H1 (cell line): ENCODE measurements around the gene FAT1. TPM values are rescaled to one million over a fixed set of nuclear protein-coding genes. Genes with fewer than 3 reads are reported as not detected.

ENCODE experiments used
- CTCF ChIA-PET: fragments of 300-600 bp; sonication (Branson Sonifier 250); formaldehyde crosslinking; loops from one replicate; lab custom pipeline; 2021; ENCODE audit not compliant: partially characterized antibody; lab: Charles Lee
- POLR2A ChIA-PET: fragments of 300-600 bp; sonication (Branson Sonifier 250); formaldehyde crosslinking; loops from one replicate; lab custom pipeline; 2021; ENCODE audit warnings: inconsistent platforms; ENCODE audit not compliant: partially characterized antibody; lab: Charles Lee
- DNase-seq, 2 experiments: peaks; one replicate each; pipeline versions ENCODE4 v3.0.0 to v3.0.0-alpha.2; 2010 to 2022; ENCODE audit warnings: low spot score in 2 of 2, low read depth in 1 of 2, mixed read lengths in 1 of 2
- FAIRE-seq: peaks from 2 replicates; lab custom pipeline; 2011; peaks lifted over from hg19 to GRCh38; lab: Jason Lieb, UNC
- H2AFZ ChIP-seq: 2 replicates; pipeline ENCODE4 v1.8.1; 2012; ENCODE audit warnings: low read length, inconsistent platforms
- H2AK5ac ChIP-seq: 2 replicates; pipeline ENCODE4 v1.6.1; 2013; ENCODE audit warnings: low read depth, low read length
- H2BK120ac ChIP-seq: replicated peaks from 2 replicates; pipeline ENCODE3; 2013; ENCODE audit warnings: low read depth, low read length, inconsistent platforms
- H2BK12ac ChIP-seq: 2 replicates; pipeline ENCODE4 v1.6.1; 2013; ENCODE audit warnings: low read depth, low read length
- H2BK15ac ChIP-seq: 2 replicates; pipeline ENCODE4 v1.6.1; 2013; ENCODE audit warnings: low read length
- H2BK20ac ChIP-seq: 2 replicates; pipeline ENCODE4 v1.6.1; 2013; ENCODE audit warnings: low read length
- H2BK5ac ChIP-seq: 2 replicates; pipeline ENCODE4 v1.6.1; 2013; ENCODE audit warnings: low read depth, low read length
- H3K14ac ChIP-seq: 2 replicates; pipeline ENCODE4 v1.6.1; 2013; ENCODE audit warnings: inconsistent platforms; ENCODE audit not compliant: insufficient read length
- H3K18ac ChIP-seq: 2 replicates; pipeline ENCODE4 v1.6.1; 2013; ENCODE audit warnings: low read length; ENCODE audit errors: extremely low read depth
- H3K23ac ChIP-seq: 2 replicates; pipeline ENCODE4 v1.6.1; 2013; ENCODE audit warnings: inconsistent platforms; ENCODE audit not compliant: insufficient read length
- H3K23me2 ChIP-seq: 2 replicates; pipeline ENCODE4 v1.6.1; 2013; ENCODE audit warnings: low read depth, low read length
- H3K27ac ChIP-seq: 2 replicates; pipeline ENCODE4 v1.6.1; 2011; ENCODE audit warnings: low read depth, low read length, inconsistent platforms
- H3K27me3 ChIP-seq, 4 experiments: replicated peaks in 1 of 4; 1 replicate in 1 of 4; 2 replicates in 3 of 4; pipeline versions ENCODE4 v1.6.1 to v1.8.1; 2011 to 2013; ENCODE audit warnings: low read length in 3 of 4, mild to moderate bottlenecking in 3 of 4, inconsistent platforms in 2 of 4, mixed read lengths in 2 of 4, moderate library complexity in 1 of 4; ENCODE audit not compliant: control insufficient read depth in 3 of 4, insufficient read depth in 3 of 4; ENCODE audit errors: extremely low read depth in 1 of 4
- H3K36me3 ChIP-seq, 4 experiments: 2 replicates each; pipeline versions ENCODE4 v1.6.1 to v1.8.1; 2011 to 2013; ENCODE audit warnings: mild to moderate bottlenecking in 4 of 4, low read length in 3 of 4, moderate library complexity in 2 of 4, control low read depth in 1 of 4, inconsistent platforms in 1 of 4; ENCODE audit not compliant: insufficient read depth in 4 of 4, control insufficient read depth in 2 of 4
- H3K4ac ChIP-seq: replicated peaks from 2 replicates; pipeline ENCODE3; 2013; ENCODE audit warnings: low read length, low read depth, mixed read lengths, inconsistent platforms; ENCODE audit not compliant: insufficient read length
- H3K4me1 ChIP-seq, 4 experiments: replicated peaks in 1 of 4; 1 replicate in 1 of 4; 2 replicates in 3 of 4; pipeline versions ENCODE4 v1.6.1 to v1.8.1; 2011 to 2013; ENCODE audit warnings: low read length in 3 of 4, inconsistent platforms in 2 of 4, mixed read lengths in 1 of 4; ENCODE audit not compliant: insufficient read depth in 4 of 4, control insufficient read depth in 3 of 4
- H3K4me2 ChIP-seq, 2 experiments: 2 replicates each; pipeline versions ENCODE4 v1.6.1 to v1.8.1; 2011 to 2013; ENCODE audit warnings: low read depth in 2 of 2, low read length in 2 of 2, control low read depth in 1 of 2, inconsistent platforms in 1 of 2, mild to moderate bottlenecking in 1 of 2; ENCODE audit not compliant: insufficient read depth in 1 of 2
- H3K4me3 ChIP-seq, 4 experiments: fragments of 200-600, 300-600 bp in 1 of 4; sonication (generic), shearing (Covaris generic), sonication (Bioruptor Twin) in 1 of 4; 2 replicates each; pipeline versions ENCODE4 v1.5.1 to v1.8.1; 2011 to 2016; ENCODE audit warnings: low read length in 4 of 4, low read depth in 3 of 4, control low read depth in 2 of 4, inconsistent platforms in 2 of 4, mild to moderate bottlenecking in 2 of 4, mixed read lengths in 1 of 4, moderate library complexity in 1 of 4; ENCODE audit not compliant: insufficient read depth in 2 of 4; ENCODE audit errors: extremely low read depth in 1 of 4
- H3K56ac ChIP-seq: replicated peaks from 2 replicates; pipeline ENCODE3; 2013; ENCODE audit warnings: low read depth, mild to moderate bottlenecking, mixed read lengths, low read length, inconsistent platforms; ENCODE audit not compliant: insufficient read length
- H3K79me1 ChIP-seq: 2 replicates; pipeline ENCODE4 v1.6.1; 2013; ENCODE audit warnings: low read depth, low read length, control low read depth
- H3K79me2 ChIP-seq, 2 experiments: 2 replicates each; pipeline versions ENCODE4 v1.6.1 to v1.8.1; 2012 to 2013; ENCODE audit warnings: low read length in 2 of 2, mild to moderate bottlenecking in 2 of 2, inconsistent platforms in 1 of 2; ENCODE audit not compliant: insufficient read depth in 2 of 2, control insufficient read depth in 1 of 2
- H3K9ac ChIP-seq, 4 experiments: replicated peaks in 1 of 4; 1 replicate in 1 of 4; 2 replicates in 3 of 4; pipeline versions ENCODE4 v1.6.1 to v1.8.1; 2011 to 2013; ENCODE audit warnings: low read depth in 3 of 4, low read length in 3 of 4, control low read depth in 2 of 4, mild to moderate bottlenecking in 2 of 4, moderate library complexity in 2 of 4, inconsistent platforms in 1 of 4; ENCODE audit errors: extremely low read depth in 1 of 4
- H3K9me3 ChIP-seq, 2 experiments: 2 replicates each; pipeline versions ENCODE4 v1.6.1 to v1.8.1; 2012 to 2013; ENCODE audit warnings: mild to moderate bottlenecking in 2 of 2, moderate library complexity in 2 of 2, control low read depth in 1 of 2, inconsistent platforms in 1 of 2, low read depth in 1 of 2, low read length in 1 of 2, mixed read lengths in 1 of 2; ENCODE audit not compliant: insufficient read depth in 2 of 2
- H4K20me1 ChIP-seq, 2 experiments: replicated peaks in 1 of 2; 2 replicates each; pipeline versions ENCODE3 to v1.8.1; 2011 to 2013; ENCODE audit warnings: inconsistent platforms in 2 of 2, low read length in 2 of 2, mild to moderate bottlenecking in 1 of 2; ENCODE audit not compliant: insufficient read depth in 2 of 2, control insufficient read depth in 1 of 2
- H4K5ac ChIP-seq: 2 replicates; pipeline ENCODE4 v1.6.1; 2013; ENCODE audit warnings: low read length, low read depth, mixed read lengths, inconsistent platforms; ENCODE audit not compliant: insufficient read length
- H4K8ac ChIP-seq: 2 replicates; pipeline ENCODE4 v1.8.0; 2013; ENCODE audit warnings: mild to moderate bottlenecking, moderate library complexity, low read length, inconsistent platforms; ENCODE audit not compliant: insufficient read depth; ENCODE audit errors: extremely low read depth
- H4K91ac ChIP-seq: replicated peaks from 2 replicates; pipeline ENCODE3; 2013; ENCODE audit warnings: low read length, mixed read lengths, inconsistent platforms; ENCODE audit not compliant: insufficient read length
- CHD1 ChIP-seq: IDR thresholded peaks from 2 replicates; pipeline ENCODE4 v1.6.1; 2012; ENCODE audit warnings: low read depth, low read length, improper control_type of control experiment
- CTCF ChIP-seq, 3 experiments: IDR thresholded peaks; 1 replicate in 2 of 3; 2 replicates in 1 of 3; pipeline versions ENCODE4 v1.5.1 to v1.6.1; 2011; ENCODE audit warnings: low read length in 3 of 3, mild to moderate bottlenecking in 3 of 3, inconsistent platforms in 2 of 3, low read depth in 1 of 3, moderate library complexity in 1 of 3; ENCODE audit not compliant: insufficient read depth in 1 of 3; ENCODE audit errors: control extremely low read depth in 1 of 3
- RAD21 ChIP-seq, 2 experiments: IDR thresholded peaks in 1 of 2; conservative IDR thresholded peaks in 1 of 2; 2 replicates each; pipeline ENCODE4 v1.6.1; 2011; ENCODE audit warnings: low read depth in 2 of 2, low read length in 2 of 2, improper control_type of control experiment in 1 of 2, inconsistent platforms in 1 of 2, mild to moderate bottlenecking in 1 of 2, moderate library complexity in 1 of 2
- WGBS, 2 experiments: shearing (Covaris generic) in 1 of 2; methylation state at CpG; one replicate each; pipeline versions ENCODE4 v1.1.6 to v1.1.7; 2013 to 2015; ENCODE audit warnings: low lambda C conversion rate in 2 of 2, mixed read lengths in 2 of 2, inconsistent platforms in 1 of 2, low coverage in 1 of 2, missing lambda C conversion rate in 1 of 2; ENCODE audit not compliant: insufficient replicate concordance in 2 of 2, insufficient coverage in 1 of 2, insufficient read length in 1 of 2; ENCODE audit errors: extremely low coverage in 1 of 2, missing lambda C conversion rate in 1 of 2; 5-methylcytosine and 5-hydroxymethylcytosine counted together
- polyA plus RNA-seq, 7 experiments: library from polyadenylated mRNA; depleted of rRNA in 3 of 7; stranded (reverse) in 5 of 7; unstranded in 2 of 7; fragments of >200 nt in 5 of 7; fragments of 200-250 nt in 2 of 7; gene quantifications; 1 replicate in 5 of 7; 2 replicates in 1 of 7; 4 replicates in 1 of 7; pipeline versions ENCODE4 v1.2.1 to v1.2.3, GENCODE V29; 2011 to 2013; ENCODE audit warnings: missing spikeins in 2 of 7, mixed read lengths in 2 of 7
- total RNA-seq: library from RNA; stranded (reverse); fragmentation: NEBNext Ultra II Directional; extraction: Animal tissue kit (Norgen Biotek cat#: 25700); gene quantifications from 2 replicates; pipeline ENCODE4 v1.2.1, GENCODE V29; 2021

Gene FAT1
- total and polyA plus RNA-seq, 2 of the 8 experiments (the other 6 are each of a cell fraction or from before 2014, with no cell fraction given): 94.4 to 137 TPM

DNA sequence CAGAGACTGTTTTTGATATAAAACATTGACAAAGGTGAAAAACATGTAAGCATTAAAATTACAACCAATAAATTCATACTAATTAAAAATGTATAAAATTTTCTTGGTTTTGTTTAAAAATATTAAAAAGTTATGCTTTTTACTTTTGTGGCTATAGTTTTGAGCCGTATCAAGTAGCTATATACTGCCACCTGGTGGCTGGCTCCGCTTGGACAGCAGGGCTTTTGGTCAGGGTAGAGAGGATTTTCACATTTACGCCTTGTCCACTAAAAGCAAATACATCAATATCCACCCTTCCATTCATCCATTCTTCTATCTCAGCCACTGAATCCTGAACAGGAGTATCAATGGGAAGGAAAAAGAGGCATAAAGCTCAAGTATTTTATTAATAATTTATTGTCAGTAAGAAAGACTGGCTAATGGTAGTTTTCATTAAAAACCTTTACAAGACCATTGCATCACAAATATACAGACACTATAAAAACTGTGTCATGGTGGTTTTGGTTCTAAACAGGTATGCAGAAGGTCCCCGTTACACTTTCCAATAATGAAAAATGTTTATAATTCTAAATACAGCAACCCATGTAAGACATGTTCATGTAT, 136.1 kb downstream of the FAT1 start:
- H3K9ac ChIP-seq: no peak overlapping the region
- no peak overlapping the region for H2BK120ac ChIP-seq
- ChIA-PET POLR2A (interaction anchor here (0.8 kb wide), 1 partner anchor 20 kb away, joined by 3 read pairs; no protein-coding TSS in a partner anchor), CTCF (interaction anchor here (0.6 to 5.2 kb wide), 31 partner anchors 10 to 349 kb away, joined by 3 to 35 read pairs (median 4); no protein-coding TSS in a partner anchor)
- no peak overlapping the region for H3K23ac ChIP-seq
- H3K79me1 ChIP-seq: peaks cover 2% of the 10 kb centered on the region; the same call in 1 of the 2 replicates
- peak in 1 of 2 experiments; percentile 80 for DNase-seq
- peaks cover 5 to 64% (median 19%) of the 10 kb centered on the region in 4 experiments; a peak in 6 of 8 replicates for H3K36me3 ChIP-seq
- no peak overlapping the region for H3K4ac ChIP-seq
- H2BK12ac ChIP-seq: no peak overlapping the region
- H3K14ac ChIP-seq: no peak overlapping the region
- H4K5ac ChIP-seq: no peak overlapping the region
- H3K27ac ChIP-seq: no peak overlapping the region
- no peaks in the 10 kb centered on the region; a peak in 1 of 4 replicates for H3K9me3 ChIP-seq
- FAIRE-seq: no peak
- WGBS, 2 experiments: 56% methylated on average over 4 of the region's 4 CpGs; no CpG with 5 or more reads in 1 of the 2 experiments
- no peak overlapping the region for H2BK20ac ChIP-seq
- H2BK5ac ChIP-seq: no peak overlapping the region
- H3K4me3 ChIP-seq: no peak overlapping the region
- TF ChIP-seq RAD21 (IDR thresholded peaks at IDR 0.05 in 1 of 2, conservative IDR thresholded peaks at IDR 0.05 in 1 of 2; ENCODE audit: low read depth in 2 of 2, low read length in 2 of 2) (peak; percentile 72 to 76), CTCF (IDR thresholded peaks at IDR 0.05; ENCODE audit: control extremely low read depth in 1 of 3, insufficient read depth in 1 of 3, low read depth in 1 of 3, low read length in 3 of 3) (peak; percentile 62 to 73 (median 67)), CHD1 (no peak)
- H2BK15ac ChIP-seq: no peak overlapping the region
- H3K79me2 ChIP-seq: 0 out of 4 replicates have a peak, but pooled peaks cover 0 to 5% of the 10 kb centered on the region in 2 experiments
- no peak overlapping the region for H2AK5ac ChIP-seq
- no peak overlapping the region for H4K8ac ChIP-seq
- no peak overlapping the region for H2AFZ ChIP-seq
- peaks cover 2% of the 10 kb centered on the region; the same call in 1 of the 2 replicates for H3K23me2 ChIP-seq
- no peak overlapping the region for H3K4me2 ChIP-seq
- H3K27me3 ChIP-seq: no peaks in the 10 kb centered on the region
- H3K18ac ChIP-seq: no peak overlapping the region
- H4K20me1 ChIP-seq: peaks cover 0 to 2% of the 10 kb centered on the region in 2 experiments
- no peaks in the 10 kb centered on the region; a peak in 1 of 7 replicates for H3K4me1 ChIP-seq
- H4K91ac ChIP-seq: no peak overlapping the region
- H3K56ac ChIP-seq: no peak overlapping the region
